Activated CD8-positive, alpha-beta T cell treated with anti-CD3 and anti-CD28 coated beads, Interleukin-2, amount 10 ng/mL, durations not matched to agents 7 days and 5 days (primary cell): Measurements from ENCODE around the gene SLC1A4. TPM values are rescaled to one million over a fixed set of nuclear protein-coding genes. Genes with fewer than 3 reads are reported as not detected.

Source experiments
- ATAC-seq: fragments of 150-1000 bp; cut with Tn5 transposase; one replicate; pipeline ENCODE4 v1.10.0; 2021; ENCODE audit warnings: moderate library complexity
- CTCF ChIA-PET: fragments of 350-600 bp; sonication (Branson Sonifier 250); formaldehyde crosslinking; loops from one replicate; lab custom pipeline; 2021; ENCODE audit warnings: antibody characterized with exemption; lab: Charles Lee
- POLR2A ChIA-PET: fragments of 350-600 bp; sonication (Branson Sonifier 250); formaldehyde crosslinking; loops from one replicate; lab custom pipeline; 2021; ENCODE audit warnings: antibody characterized with exemption; lab: Charles Lee
- DNase-seq: peaks from one replicate; pipeline ENCODE4 v3.0.0-alpha.2; 2020
- H3K27ac Mint-ChIP-seq: one replicate; pipeline ENCODE4 v1.8.0; 2021; ENCODE audit warnings: mild to moderate bottlenecking, mixed read lengths
- H3K27me3 Mint-ChIP-seq: one replicate; pipeline ENCODE4 v1.8.0; 2021; ENCODE audit warnings: low read depth, mixed read lengths
- H3K36me3 Mint-ChIP-seq: one replicate; pipeline ENCODE4 v1.8.0; 2021; ENCODE audit warnings: low read depth, mixed read lengths
- H3K4me1 Mint-ChIP-seq: one replicate; pipeline ENCODE4 v1.8.0; 2021; ENCODE audit warnings: low read depth, mixed read lengths
- H3K4me3 Mint-ChIP-seq: one replicate; pipeline ENCODE4 v1.8.0; 2021; ENCODE audit warnings: mild to moderate bottlenecking, mixed read lengths
- H3K9me3 Mint-ChIP-seq: one replicate; pipeline ENCODE4 v1.8.0; 2022; ENCODE audit warnings: mixed read lengths; ENCODE audit not compliant: insufficient read depth
- total RNA-seq, 2 experiments: library from RNA; stranded (reverse); gene quantifications; one replicate each; pipeline ENCODE4 v1.2.3, GENCODE V29; 2021

The SLC1A4 gene
- total RNA-seq, result 10 to 100 TPM; 48.8 to 50.1 TPM

- H3K4me3 Mint-ChIP-seq, result peak within 1 kb of the TSS; percentile 91
- peaks cover 12% of the 10 kb centered on the region for H3K27me3 Mint-ChIP-seq
- DNase-seq, result peak; percentile 91
- H3K9me3 Mint-ChIP-seq, result no peaks in the 10 kb centered on the region
- ChIA-PET CTCF (interaction anchor here (0.7 to 10.0 kb wide), 7 partner anchors 41 to 158 kb away, joined by 3 to 104 read pairs (median 3); partner anchors contain the start of gene CEP68), POLR2A (interaction anchor here (0.7 to 4.7 kb wide), 8 partner anchors 18 to 73 kb away, joined by 3 to 41 read pairs (median 4); no protein-coding TSS in a partner anchor)
- peaks cover 48% of the 10 kb centered on the region for H3K36me3 Mint-ChIP-seq
- H3K4me1 Mint-ChIP-seq, result peaks cover 69% of the 10 kb centered on the region
- ATAC-seq, result peak; percentile 91
- peak within 1 kb of the TSS; percentile 81 for H3K27ac Mint-ChIP-seq
Observed at GRCh38 chr2:64989126-64989981, at the start of gene SLC1A4. Gene SLC1A4, plus strand, starts transcription at chr2:64989399. Its CDS starts 245 bp downstream, at chr2:64989644.

GRCh38 chr2:64941143-64941542 is 48.1 kb upstream of the SLC1A4 start:
- no peak overlapping the region for H3K27ac Mint-ChIP-seq
- H3K4me3 Mint-ChIP-seq, result no peak overlapping the region
- H3K27me3 Mint-ChIP-seq, result no peaks in the 10 kb centered on the region
- POLR2A ChIA-PET, result interaction anchor here (1.1 to 1.5 kb wide), 2 partner anchors 47 to 49 kb away, joined by 3 read pairs; no protein-coding TSS in a partner anchor
- peaks cover 8% of the 10 kb centered on the region for H3K9me3 Mint-ChIP-seq
- ATAC-seq (no peak), DNase-seq (no peak)
- CTCF ChIA-PET, result interaction anchor here (0.9 to 8.7 kb wide), 3 partner anchors 17 to 99 kb away, joined by 3 to 98 read pairs (median 3); no protein-coding TSS in a partner anchor
- peaks cover 10% of the 10 kb centered on the region for H3K36me3 Mint-ChIP-seq
- H3K4me1 Mint-ChIP-seq, result peaks cover 52% of the 10 kb centered on the region

- H3K36me3 Mint-ChIP-seq, result peaks cover 10% of the 10 kb centered on the region
- peaks cover 59% of the 10 kb centered on the region for H3K4me1 Mint-ChIP-seq
- ATAC-seq (no peak), DNase-seq (no peak)
- H3K27me3 Mint-ChIP-seq, result no peaks in the 10 kb centered on the region
- H3K27ac Mint-ChIP-seq, result peak overlapping the region; percentile 4
- CTCF ChIA-PET, result interaction anchor here (0.9 to 8.7 kb wide), 5 partner anchors 23 to 114 kb away, joined by 3 to 98 read pairs (median 3); partner anchors contain the start of gene CEP68
- H3K9me3 Mint-ChIP-seq, result peaks cover 8% of the 10 kb centered on the region
- H3K4me3 Mint-ChIP-seq, result no peak overlapping the region
- POLR2A ChIA-PET, result no interaction called here
Observed at GRCh38 chr2:64941801-64942200, 47.4 kb upstream of the SLC1A4 start.

- ATAC-seq, result no peak
- ChIA-PET POLR2A (no interaction called here), CTCF (interaction anchor here (1.1 to 8.7 kb wide), 3 partner anchors 24 to 113 kb away, joined by 3 to 98 read pairs (median 4); partner anchors contain the start of gene CEP68)
- Mint-ChIP-seq H3K9me3 (peaks cover 8% of the 10 kb centered on the region), H3K36me3 (peaks cover 11% of the 10 kb centered on the region), H3K27me3 (no peaks in the 10 kb centered on the region), H3K4me1 (peaks cover 67% of the 10 kb centered on the region), H3K27ac (no peak overlapping the region), H3K4me3 (no peak overlapping the region)
- DNase-seq, result no peak
Observed at GRCh38 chr2:64942693-64943092, 46.5 kb upstream of the SLC1A4 start.

- CTCF ChIA-PET, result interaction anchor here (1.4 to 8.7 kb wide), 2 partner anchors 10 to 25 kb away, joined by 3 to 98 read pairs; no protein-coding TSS in a partner anchor
- POLR2A ChIA-PET, result interaction anchor here (3.6 kb wide), 1 partner anchor 45 kb away, joined by 41 read pairs; the partner anchor contains the start of gene SLC1A4
- Mint-ChIP-seq H3K4me1 (peaks cover 72% of the 10 kb centered on the region), H3K36me3 (peaks cover 18% of the 10 kb centered on the region), H3K27ac (no peak overlapping the region), H3K9me3 (peaks cover 8% of the 10 kb centered on the region), H3K27me3 (no peaks in the 10 kb centered on the region), H3K4me3 (no peak overlapping the region)
- DNase-seq (no peak), ATAC-seq (no peak)
Observed at GRCh38 chr2:64943387-64944150, 45.6 kb upstream of the SLC1A4 start.

GRCh38 chr2:64944484-64944883 is 44.7 kb upstream of the SLC1A4 start:
- peaks cover 8% of the 10 kb centered on the region for H3K9me3 Mint-ChIP-seq
- DNase-seq, result no peak
- H3K27ac Mint-ChIP-seq, result peak overlapping the region; percentile 81
- peaks cover 64% of the 10 kb centered on the region for H3K4me1 Mint-ChIP-seq
- CTCF ChIA-PET, result interaction anchor here (0.5 to 8.7 kb wide), 3 partner anchors 9 to 437 kb away, joined by 3 to 98 read pairs (median 3); no protein-coding TSS in a partner anchor
- H3K4me3 Mint-ChIP-seq, result no peak overlapping the region
- no peak for ATAC-seq
- no peaks in the 10 kb centered on the region for H3K27me3 Mint-ChIP-seq
- H3K36me3 Mint-ChIP-seq, result peaks cover 18% of the 10 kb centered on the region
- POLR2A ChIA-PET, result interaction anchor here (1.5 to 3.6 kb wide), 4 partner anchors 8 to 45 kb away, joined by 5 to 41 read pairs (median 24); partner anchors contain the start of gene SLC1A4

- Mint-ChIP-seq H3K4me3 (peak overlapping the region; percentile 71), H3K27me3 (no peaks in the 10 kb centered on the region), H3K27ac (peak overlapping the region; percentile 96), H3K9me3 (peaks cover 8% of the 10 kb centered on the region), H3K4me1 (peaks cover 58% of the 10 kb centered on the region), H3K36me3 (peaks cover 18% of the 10 kb centered on the region)
- DNase-seq (peak; percentile 86), ATAC-seq (peak; percentile 97)
- POLR2A ChIA-PET, result interaction anchor here (0.6 to 3.6 kb wide), 23 partner anchors 9 to 724 kb away, joined by 3 to 41 read pairs (median 4); partner anchors contain the start of genes ACTR2, AFTPH and SLC1A4
- CTCF ChIA-PET, result interaction anchor here (0.7 to 8.7 kb wide), 10 partner anchors 9 to 423 kb away, joined by 3 to 98 read pairs (median 4); partner anchors contain the start of gene CEP68
Observed at GRCh38 chr2:64945973-64946768, 43.0 kb upstream of the SLC1A4 start.

- no peak for DNase-seq
- ChIA-PET POLR2A (interaction anchor here (0.6 to 3.6 kb wide), 19 partner anchors 10 to 724 kb away, joined by 3 to 41 read pairs (median 5); partner anchors contain the start of genes ACTR2, AFTPH and SLC1A4), CTCF (interaction anchor here (0.6 to 8.7 kb wide), 10 partner anchors 9 to 423 kb away, joined by 3 to 98 read pairs (median 4); partner anchors contain the start of gene CEP68)
- H3K4me1 Mint-ChIP-seq, result peaks cover 55% of the 10 kb centered on the region
- ATAC-seq, result no peak
- H3K27ac Mint-ChIP-seq, result peak overlapping the region; percentile 96
- H3K9me3 Mint-ChIP-seq, result peaks cover 8% of the 10 kb centered on the region
- H3K36me3 Mint-ChIP-seq, result peaks cover 18% of the 10 kb centered on the region
- H3K27me3 Mint-ChIP-seq, result no peaks in the 10 kb centered on the region
- peak overlapping the region; percentile 71 for H3K4me3 Mint-ChIP-seq
Observed at GRCh38 chr2:64946769-64947247, 42.4 kb upstream of the SLC1A4 start.

- DNase-seq (no peak), ATAC-seq (no peak)
- H3K4me1 Mint-ChIP-seq, result peaks cover 48% of the 10 kb centered on the region
- peaks cover 8% of the 10 kb centered on the region for H3K9me3 Mint-ChIP-seq
- no peaks in the 10 kb centered on the region for H3K27me3 Mint-ChIP-seq
- POLR2A ChIA-PET, result interaction anchor here (1.5 to 3.4 kb wide), 2 partner anchors 11 to 280 kb away, joined by 3 to 23 read pairs; partner anchors contain the start of gene ACTR2
- H3K36me3 Mint-ChIP-seq, result peaks cover 20% of the 10 kb centered on the region
- peak overlapping the region; percentile 69 for H3K27ac Mint-ChIP-seq
- CTCF ChIA-PET, result interaction anchor here (0.7 to 8.7 kb wide), 7 partner anchors 8 to 95 kb away, joined by 3 to 98 read pairs (median 4); no protein-coding TSS in a partner anchor
- H3K4me3 Mint-ChIP-seq, result no peak overlapping the region
Observed at GRCh38 chr2:64947885-64948284, 41.3 kb upstream of the SLC1A4 start.
